CMK (cell line): ENCODE measurements around the gene ZDHHC14.
A peak's percentile ranks its signal among the peaks of the same experiment; 100 is the strongest.

Experiments
- DNase-seq: peaks from one replicate; pipeline ENCODE4 v3.0.0-alpha.2; 2010; ENCODE audit warnings: low read depth

Gene ZDHHC14

DNA sequence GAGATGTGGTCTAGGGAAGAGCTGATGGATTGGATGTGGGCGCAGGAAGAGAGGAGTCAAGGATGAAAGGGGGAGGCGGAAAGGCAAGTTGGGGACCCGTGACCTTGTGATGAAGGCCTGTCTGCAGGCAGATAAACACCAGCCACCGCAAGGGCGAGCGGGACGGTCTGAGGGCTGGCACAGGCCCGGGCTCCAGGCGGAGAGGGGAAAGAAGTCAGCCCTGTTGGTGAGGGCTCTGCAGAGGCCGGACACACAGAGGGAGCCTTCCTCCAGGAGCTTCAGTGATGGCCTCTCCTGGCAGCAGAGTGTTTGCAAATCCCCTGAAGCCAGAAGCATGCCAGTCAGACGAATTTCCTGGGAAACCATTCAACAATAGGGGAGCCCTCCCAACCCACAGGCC, 112.2 kb downstream of the ZDHHC14 start:
- no peak for DNase-seq

DNA sequence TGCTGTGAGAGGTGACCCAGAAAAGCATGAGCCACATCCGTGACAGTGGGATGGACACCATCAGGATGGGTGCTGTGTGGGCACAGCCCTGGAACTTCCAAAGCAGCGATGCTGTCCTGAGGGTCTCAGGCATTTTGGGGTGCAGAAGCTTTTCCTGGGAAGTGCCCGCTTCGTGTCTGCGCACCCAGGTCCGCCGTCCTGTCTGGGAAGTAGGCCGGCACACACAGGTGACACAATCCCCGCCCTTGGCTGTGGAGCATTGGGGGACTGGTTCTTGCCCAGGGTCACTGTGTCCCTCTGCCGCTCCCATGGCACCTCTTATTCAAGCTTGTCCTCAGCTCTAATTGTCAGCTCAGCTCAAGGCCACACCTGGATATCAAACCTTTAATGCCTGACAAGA, 112.6 kb downstream of the ZDHHC14 start:
- no peak for DNase-seq

DNA sequence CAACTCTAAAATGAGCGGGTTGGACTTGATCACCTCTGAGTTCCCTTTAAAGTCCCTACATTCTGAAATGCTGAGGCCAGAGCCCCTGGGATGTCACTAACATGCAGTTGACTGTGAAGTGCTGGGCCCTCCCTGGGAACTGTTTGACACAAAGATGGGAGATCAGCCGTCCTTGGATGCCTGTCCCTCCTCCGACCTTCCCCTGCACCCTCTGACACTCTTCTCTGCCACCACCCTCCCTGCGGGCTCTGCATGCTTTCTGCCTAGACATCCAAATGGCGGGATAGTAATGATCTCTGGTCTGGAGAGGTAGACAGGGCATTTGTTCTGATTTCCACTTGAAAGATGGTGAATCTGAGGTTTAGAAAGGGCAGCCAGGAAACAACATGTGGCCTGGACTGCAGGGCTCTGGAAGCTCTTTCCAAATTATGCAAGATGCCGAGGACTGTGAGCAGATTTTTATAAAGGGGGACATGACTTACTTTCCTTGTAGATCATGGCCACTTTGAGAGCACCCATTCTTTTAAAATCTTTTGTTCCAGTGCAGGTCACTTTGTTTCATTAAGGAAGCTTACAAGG, 113.2 kb downstream of the ZDHHC14 start:
- no peak for DNase-seq

DNA sequence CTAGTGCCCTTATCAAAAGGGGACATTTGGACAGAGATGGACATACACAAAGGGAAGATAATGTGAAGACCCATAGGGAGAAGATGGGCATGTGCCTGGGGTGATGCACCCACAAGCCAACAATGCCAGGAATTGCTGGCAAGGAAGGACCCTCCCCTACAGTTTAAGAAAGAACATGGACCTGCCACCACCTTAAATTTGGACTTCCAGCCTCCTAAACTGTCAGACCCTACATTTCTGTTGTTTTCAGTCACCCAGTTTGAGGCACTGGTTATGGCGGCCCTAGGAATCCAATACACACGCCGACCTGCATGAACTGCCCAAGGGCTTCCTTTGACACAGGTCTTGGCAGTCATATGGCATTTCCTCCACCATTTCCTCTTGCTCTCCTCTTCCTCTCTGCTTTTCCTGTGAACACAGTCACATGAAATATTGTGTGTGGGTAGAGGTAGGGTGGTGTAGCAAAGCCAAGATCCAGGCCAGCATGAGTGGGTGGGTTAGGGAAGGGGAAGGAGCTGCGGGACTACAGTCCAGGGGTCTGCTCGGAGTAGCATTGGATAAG, 115.6 kb downstream of the ZDHHC14 start:
- DNase-seq = no peak

DNA sequence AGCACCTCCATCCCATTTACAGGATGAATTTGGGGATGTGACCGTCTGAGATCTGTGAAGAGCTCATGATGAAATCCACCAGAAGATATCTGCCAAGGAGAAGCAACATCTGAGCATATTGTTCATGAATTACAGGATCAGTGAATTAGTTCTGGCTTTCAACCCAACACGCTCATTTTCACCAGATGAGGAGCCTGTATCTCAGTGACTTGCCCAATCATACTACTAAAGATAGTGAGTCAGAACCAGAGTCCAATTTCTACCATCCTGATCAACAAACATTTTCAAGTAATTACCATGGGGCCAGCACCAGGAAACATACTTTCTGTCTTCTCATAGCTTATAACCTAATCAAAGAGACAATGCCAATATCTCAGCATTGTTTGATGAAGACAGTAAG, 116.6 kb downstream of the ZDHHC14 start:
- DNase-seq = no peak

DNA sequence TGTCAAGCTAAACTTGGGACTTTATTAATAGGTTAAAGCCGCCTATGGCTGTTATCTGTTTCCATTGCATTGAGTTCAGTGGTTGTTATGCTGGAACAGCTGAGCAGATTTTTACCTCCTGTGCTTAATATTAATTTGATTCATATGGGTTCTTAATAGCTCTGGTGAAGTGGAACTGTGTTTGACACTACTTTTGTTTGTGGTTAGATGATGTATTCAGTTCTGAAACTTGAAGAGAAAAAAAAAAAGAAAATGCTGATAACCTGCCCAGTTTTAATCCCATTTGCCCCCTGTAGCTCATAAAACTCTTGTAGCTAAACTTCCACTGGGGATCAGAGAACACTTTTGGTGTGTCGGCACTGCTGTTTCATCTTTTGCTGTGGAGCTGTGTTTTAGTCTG, 117.8 kb downstream of the ZDHHC14 start:
- no peak for DNase-seq

DNA sequence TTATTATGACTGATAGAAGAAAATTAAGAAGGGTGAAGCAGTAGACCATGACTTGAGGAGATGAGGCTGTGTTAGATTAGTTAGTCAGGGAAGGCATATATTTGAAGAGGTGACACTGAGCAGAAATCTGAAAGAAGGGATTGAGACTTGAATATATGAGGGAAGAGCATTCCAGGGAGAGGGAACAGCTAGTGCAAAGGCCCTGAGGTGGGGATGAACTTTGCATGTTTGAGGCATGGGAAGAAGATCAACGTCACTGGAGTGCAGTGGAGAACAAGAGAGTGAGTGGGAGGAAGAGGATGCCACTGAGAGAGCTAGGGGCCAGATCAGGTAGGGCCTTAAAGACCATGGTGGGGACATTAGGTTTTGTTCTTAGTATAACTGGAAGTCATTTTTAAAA, 119.0 kb downstream of the ZDHHC14 start:
- DNase-seq = no peak

DNA sequence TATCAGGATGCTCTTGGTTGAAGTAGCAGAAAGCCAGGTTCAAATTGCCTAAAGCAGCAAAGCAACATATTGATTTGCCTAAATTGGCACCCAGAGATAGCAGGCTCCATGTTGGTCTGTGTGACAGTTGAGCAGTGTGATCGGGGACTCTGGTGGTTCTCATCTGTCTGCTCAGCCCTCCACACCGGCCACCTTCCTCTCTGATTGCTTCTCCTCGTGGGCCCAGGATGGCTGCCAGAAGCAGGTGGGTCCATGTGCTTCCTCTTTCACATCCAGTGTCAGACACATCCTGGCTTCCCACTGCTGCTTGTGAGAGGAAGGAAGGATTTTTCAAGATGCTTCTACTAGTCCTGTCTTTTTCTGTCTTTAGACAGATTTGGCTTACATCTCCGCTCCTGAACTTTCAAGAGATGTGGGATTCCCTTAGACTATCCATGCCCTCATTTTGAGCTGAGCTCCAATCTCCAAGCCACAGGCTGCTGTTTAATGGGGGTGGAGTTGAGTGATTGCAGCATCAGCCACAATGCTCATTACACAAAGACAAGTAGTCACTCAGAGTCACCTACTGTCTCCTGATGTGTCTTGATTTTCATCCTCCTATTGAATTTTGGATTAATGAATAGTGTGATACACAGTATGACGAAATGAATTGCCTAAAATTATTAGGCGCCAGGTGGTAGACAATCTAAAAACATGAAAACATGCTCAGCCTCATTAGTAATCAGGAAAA, 122.2 kb downstream of the ZDHHC14 start:
- no peak for DNase-seq

DNA sequence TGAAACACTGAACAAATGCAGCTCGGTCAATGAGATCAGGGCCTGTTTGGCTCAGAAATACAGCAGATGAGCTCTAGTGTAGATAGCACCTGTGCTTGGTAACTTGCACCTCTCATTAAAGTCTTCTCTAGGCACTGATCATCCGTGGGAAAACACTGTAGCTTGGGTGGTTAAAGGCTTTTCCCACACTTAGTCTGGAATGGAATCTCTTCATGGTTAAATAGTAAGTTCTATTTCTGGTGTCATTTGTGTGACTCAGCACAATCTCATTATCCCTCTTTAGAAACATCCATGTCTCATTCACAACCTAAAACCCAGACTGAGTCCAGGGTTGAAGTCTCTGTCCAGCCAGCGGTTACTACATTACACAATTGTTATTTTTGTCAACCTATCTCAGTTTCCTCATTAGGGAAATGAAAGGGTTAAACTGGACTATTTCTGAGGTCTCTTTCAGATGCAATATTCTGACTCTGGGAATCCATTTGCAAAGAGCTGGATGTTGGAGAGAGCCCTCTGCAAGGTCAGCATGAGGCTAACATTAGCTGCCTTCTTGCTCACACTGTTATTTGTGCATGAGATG, 125.0 kb downstream of the ZDHHC14 start:
- DNase-seq = no peak

DNA sequence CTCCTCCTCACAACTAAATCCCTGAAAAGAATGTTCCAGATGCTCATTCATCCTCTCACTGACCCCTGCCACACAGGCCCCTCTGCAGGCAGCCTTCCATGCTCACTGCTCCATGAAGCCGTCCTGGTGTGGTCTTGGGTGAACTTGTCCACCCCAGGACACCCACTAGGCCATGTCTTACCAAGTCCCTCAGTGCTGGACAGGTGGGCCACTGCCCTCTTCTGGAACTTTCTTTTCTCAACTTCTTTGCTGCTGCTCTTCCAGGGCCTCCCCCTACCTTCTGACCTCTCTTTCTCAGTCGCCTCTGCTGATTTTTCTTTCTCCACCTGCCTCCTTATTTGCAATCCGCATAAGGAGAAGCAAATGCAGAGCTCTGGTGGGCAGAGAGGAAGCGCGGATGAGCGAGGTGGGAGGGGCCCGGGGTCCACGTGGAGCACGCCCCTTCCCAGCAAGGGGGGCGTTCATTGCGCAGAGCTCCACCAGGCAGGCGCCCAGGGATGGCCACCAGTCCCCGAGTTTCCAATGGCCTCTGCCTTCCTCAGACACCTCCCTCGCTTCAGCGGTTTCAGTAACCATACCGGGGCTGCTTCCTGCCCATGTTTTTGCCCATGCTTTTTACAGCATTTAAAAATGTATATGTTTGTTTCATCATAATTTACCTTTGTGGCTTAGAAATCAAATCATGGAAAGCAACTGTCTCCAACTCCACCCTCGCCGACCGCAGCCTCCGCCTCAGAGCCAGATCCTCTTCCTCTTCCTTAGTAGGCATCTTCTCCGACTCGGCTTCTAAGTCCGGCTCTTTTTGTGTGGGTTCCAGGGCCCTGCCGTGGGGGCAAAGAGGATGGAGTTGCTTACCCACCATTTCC, 129.6 kb downstream of the ZDHHC14 start:
- DNase-seq = no peak

DNA sequence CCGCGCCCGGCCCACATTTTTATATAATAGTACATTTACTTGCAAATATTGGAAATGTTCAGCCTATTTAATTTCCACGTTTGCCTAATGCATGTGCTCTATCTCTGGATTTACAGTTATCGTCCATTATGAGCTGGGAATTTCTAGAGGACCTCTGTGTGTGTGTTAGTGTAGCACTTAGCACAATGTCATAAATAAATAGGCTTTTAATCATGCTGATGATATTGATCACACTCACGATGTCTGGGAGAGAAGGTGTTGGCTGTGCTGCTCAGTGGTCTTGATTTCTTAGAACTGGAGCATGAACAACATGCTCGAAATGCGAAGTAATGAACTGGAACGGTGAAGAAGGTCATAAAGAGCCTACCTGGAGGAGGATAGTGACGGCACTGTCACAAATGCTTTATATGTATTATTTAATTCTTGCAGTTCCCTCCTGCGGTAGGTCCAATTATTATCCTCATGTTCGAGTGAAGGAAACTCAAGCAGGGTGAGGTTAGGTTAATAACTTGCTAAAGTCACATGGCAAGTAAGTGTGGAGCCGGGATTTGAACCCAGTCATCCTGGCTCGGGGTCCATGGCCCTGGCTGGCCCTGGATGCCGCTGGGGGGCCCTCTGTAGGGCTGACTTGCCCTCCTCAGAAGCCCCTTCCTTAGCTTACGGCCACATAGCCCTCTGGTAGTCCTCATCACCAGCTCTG, 130.8 kb downstream of the ZDHHC14 start:
- no peak for DNase-seq

DNA sequence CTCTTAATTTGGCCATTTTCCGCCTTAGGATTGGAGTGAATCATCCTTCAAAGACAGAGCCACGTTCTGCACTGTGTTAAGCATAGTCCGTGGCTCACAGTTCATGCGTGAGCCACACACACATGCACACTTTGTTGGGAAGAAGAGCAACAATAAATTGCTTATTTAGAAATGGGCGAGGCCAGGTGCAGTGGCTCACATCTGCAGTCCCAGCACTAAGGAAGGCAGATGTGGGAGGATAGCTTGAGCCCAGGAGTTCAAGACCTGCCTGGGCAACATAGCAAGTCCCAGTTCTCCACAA, 131.3 kb downstream of the ZDHHC14 start:
- no peak for DNase-seq

DNA sequence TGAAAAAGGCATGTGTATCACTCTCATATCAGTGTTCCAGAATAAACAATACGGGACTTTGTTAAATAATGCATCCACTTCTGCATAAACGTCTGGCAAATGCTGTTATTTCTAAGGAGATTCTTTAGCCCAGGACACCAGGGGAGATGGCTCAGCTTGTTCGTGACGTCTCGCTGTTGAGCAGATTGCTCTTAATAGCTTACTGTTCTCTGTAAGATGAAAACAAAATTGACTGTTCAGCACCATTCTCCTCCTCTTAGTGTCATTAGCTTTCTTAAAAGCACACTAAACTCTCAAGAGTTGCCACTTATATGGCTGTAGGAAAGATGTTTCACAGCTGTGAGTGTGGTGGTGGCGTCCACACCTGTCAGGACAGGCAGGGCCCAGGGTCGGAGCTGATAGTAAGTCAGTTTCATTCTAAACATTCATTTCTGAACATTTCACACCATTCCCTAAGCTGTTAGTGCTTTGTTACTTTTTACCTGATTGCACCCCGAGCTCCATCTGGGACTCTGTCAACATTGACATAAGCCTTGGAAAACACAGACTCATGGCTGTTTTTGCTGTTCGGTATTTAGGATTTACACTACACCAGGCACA, 132.1 kb downstream of the ZDHHC14 start:
- DNase-seq = no peak

DNA sequence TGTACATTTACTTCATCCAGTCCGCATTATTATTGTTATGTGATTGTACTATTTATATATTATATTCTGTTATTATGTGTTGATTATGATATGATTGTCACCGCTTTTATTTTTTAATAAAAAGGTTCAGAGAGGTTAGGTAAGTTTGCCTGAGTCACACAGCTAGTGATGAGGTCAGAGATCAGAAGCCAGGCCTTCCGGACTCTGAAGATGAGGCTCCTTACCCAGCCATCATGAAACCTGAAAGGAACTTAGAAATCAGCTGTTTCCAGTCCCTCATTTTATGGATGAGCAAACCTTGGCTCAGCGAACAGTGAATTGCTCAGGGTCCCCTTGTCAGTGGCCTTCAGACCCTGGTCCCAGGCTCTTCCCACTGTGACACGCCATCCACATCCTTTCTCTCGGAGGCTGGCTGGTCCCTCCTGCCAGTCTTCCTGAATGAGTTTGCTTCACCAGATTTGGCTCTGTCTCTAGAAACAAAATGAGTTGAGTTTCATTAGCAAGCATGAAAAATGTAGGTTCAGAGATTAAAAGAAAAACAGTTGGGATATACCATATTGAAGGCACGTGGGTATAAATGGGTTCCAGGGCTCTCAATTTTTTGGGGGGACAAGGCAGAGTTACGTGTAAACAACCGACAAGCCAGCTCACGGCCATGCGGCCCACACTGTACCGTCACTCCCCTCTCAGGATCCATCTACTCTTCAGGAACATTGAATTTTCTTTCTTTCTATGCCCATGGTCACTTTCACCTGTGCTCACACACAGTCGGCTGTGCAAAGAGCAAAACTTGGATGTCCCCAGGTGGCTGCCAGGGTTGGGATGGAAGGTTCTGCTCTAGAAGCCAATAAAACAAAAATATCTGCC, 132.9 kb downstream of the ZDHHC14 start:
- no peak for DNase-seq

DNA sequence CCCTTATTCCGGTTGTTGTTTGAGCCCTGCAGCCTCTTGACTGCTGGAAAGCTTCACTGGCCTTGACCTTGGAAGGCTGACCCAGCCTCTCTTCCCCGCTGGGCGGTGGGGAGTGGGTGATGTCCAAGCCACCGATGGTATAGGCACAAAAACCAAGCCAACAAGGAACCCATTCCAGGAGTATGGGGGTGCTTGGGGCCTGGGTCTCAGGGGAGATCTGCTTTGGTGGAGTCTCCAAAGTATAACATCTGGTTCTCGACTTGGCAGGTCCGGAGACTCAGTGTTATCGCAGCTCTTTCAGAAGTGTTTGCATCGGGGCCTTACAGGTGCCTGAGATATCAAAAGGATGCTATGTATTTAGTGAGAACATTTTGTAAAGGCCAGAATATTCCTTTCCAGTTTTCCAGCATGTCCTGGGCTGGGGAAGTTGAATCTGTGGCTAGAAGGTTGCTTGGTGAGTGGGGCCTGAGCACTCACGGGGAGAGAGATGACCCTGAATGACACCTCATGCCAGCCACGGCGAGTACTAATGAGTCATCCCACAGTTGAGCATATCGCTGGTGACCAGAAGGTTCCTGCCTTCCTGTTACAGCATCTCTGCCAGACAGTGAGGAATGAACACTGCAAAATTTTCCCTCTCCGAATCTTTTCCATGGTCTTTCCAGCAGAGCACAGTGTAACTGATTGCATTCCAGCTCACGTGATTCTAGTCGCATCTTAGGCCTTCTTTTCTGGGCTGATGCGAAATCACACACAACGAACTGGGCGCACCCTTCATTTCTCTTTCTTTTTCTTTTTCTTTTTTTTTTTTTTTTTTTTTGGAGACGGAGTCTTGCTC, 133.9 kb downstream of the ZDHHC14 start:
- peak; percentile 91 for DNase-seq

DNA sequence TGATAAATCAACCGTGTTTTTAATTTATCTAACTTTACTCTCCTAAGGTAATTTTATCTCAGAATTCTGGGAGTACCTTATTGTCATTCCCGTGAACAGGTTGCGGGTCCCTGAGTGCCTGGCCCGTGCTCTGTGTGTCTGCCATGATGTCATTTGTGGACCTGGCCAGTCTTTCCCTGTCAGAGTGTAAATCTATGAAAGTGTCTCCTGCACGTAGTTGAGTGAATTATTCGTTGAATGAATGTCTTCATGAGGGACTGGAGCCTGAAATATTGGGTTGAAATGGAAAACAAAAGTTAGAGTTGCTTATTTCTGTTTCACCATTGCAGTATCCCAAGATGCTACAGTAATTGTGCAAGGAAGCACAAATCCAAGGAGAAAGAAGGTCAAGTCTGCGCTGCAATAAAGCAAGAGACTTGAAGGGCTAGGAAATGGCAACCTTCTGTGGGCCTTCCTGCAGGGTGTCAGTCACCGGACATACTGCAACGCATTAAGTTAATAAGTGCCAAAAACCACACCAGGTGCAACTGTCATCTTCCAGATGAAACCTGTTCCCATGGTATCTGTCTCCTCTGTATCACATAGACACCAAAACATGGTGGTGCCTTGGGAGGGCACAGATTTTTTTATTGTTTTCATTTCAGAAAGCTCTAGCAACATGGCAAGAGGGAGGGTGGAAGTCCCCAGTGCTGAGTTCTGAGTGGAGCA, 135.5 kb downstream of the ZDHHC14 start:
- DNase-seq = no peak

DNA sequence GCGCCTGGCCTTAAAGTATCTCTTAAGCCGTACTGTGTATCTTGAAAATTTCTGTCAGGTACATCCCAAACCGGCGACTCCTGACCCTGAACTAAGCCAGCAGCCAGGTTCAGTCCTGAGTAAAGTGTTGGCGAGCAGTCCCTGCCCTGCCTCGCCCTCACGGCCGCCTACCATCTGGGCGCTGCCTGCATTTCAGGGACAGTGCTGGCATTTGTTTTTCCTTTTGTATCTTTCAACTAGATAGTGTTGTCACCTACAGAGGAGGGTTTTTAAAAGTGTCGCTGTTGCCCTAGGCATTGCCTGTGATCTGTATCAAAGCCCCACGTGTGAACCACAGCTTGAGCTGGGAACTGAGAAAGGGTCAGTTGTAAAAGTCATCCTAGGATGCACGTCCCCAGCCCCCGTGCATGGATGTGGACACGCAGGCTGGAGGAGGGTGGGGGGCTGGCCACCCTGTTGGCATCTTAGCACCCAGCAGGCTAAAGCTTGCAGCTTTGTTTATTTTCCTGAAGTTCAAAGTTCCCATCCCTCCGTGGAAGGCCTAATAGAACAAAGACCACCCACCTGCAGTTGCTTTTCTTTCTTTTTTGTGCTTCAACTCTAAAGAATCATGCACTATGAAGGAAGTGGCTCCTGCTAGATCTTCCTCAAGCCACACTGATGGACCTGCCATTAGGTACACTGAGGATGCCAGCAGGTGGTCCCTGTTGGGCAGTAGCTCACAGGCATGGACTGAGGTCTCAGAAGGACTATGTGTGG, 136.8 kb downstream of the ZDHHC14 start:
- DNase-seq = no peak
